Prostate gland (tissue), 2 donors: Measurements from ENCODE around the gene CCND2. TPM values are rescaled to one million over a fixed set of nuclear protein-coding genes. Genes with fewer than 3 reads are reported as not detected.

Source experiments
- DNase-seq: peaks from one replicate; pipeline ENCODE4 v3.0.0-alpha.2; 2019; ENCODE audit warnings: low spot score
- H3K27ac ChIP-seq, 2 donors: fragments of 200-600 bp; sonication (generic); 2 replicates each; pipeline ENCODE4 v1.5.1; 2017 to 2019
- H3K27me3 ChIP-seq: fragments of 200-600 bp; sonication (generic); replicated peaks from 2 replicates; pipeline ENCODE4 v1.5.1; 2019; ENCODE audit not compliant: insufficient read depth
- H3K36me3 ChIP-seq, 2 donors: fragments of 200-600 bp; sonication (generic); 1 replicate in 1 of 2; 2 replicates in 1 of 2; pipeline versions ENCODE4 v1.5.1 to v1.8.1; 2017 to 2019
- H3K4me1 ChIP-seq: fragments of 200-600 bp; sonication (generic); replicated peaks from 2 replicates; pipeline ENCODE4 v1.5.1; 2019
- H3K4me3 ChIP-seq, 2 donors: fragments of 200-600 bp; sonication (generic); 2 replicates each; pipeline ENCODE4 v1.5.1; 2017 to 2019
- H3K9me3 ChIP-seq: fragments of 200-600 bp; sonication (generic); 2 replicates; pipeline ENCODE4 v1.5.1; 2017
- POLR2A ChIP-seq: fragments of 450-650 bp; IDR thresholded peaks from one replicate; pipeline ENCODE4 v1.6.1; 2016; ENCODE audit warnings: antibody characterized with exemption, mild to moderate bottlenecking
- POLR2AphosphoS5 ChIP-seq: sonication (generic); formaldehyde crosslinking; IDR thresholded peaks from one replicate; pipeline ENCODE4 v1.6.1; 2017; ENCODE audit warnings: antibody characterized with exemption
- WGBS: methylation state at CpG from one replicate; pipeline ENCODE4 v1.1.5; 2018; 5-methylcytosine and 5-hydroxymethylcytosine counted together
- intact Hi-C: fragments of 100-400 bp; cut with DNase I; formaldehyde crosslinking; loops from one replicate; pipeline ENCODE4 v1.14.2; 2022
- total RNA-seq, 2 donors: library from RNA; depleted of rRNA; stranded (reverse); fragments of >200 nt; gene quantifications; one replicate each; pipeline ENCODE4 v1.1.0, GENCODE V29; 2016
- TF ChIP-seq, protein P1 (sequence below), 4 experiments: fragments of 200-600 bp in 2 of 4; fragments of 450-650 bp in 2 of 4; sonication (generic) in 2 of 4; IDR thresholded peaks; 1 replicate in 3 of 4; 2 replicates in 1 of 4; pipeline ENCODE4 v1.5.1; 2016 to 2019; ENCODE audit warnings: antibody characterized with exemption in 4 of 4, mild to moderate bottlenecking in 2 of 4, moderate library complexity in 2 of 4

Gene CCND2
- total RNA-seq, 2 donors from 2014 or later: 31.6 to 46.1 TPM

DNA sequence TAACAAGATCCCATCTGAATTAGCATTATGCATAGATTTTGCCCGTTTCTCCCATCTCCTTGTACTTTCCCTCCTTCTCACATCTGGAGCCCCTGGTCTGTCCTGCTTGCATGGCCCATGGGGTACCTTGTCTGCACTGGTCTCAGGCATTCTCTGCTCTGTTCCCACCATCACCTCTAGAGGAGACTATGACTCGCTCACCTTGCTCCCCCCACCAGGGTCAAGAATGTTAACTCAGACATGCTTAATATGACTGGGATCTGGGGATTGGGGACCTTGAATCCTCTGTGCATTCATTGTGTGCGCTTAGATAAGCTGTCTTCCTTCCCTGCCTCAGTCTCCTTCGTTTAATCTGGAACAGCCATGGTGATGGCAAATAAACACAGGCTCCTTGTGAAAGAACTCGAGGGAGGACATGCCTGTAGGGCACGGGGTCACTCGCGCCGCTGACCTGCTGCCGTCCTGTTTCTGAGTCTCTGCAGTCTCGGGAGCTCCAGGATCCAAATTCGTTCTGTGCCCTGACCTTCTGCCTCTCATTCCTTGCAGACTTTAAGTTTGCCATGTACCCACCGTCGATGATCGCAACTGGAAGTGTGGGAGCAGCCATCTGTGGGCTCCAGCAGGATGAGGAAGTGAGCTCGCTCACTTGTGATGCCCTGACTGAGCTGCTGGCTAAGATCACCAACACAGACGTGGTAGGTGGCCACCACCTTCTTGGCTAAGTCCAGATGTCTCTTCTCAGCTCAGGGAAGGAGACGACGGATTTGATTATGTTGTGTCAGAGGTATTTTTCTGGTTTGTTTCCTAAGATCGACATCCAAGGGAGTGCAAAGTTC is 15.0 kb downstream of the CCND2 start:
- DNase-seq: no peak
- Histone ChIP-seq H3K4me1 (no peaks in the 10 kb centered on the region), H3K27ac (peak overlapping the region in 1 of 2 donors; percentile 43), H3K9me3 (no peaks in the 10 kb centered on the region), H3K36me3 (no peaks in the 10 kb centered on the region), H3K4me3 (no peak overlapping the region), H3K27me3 (peaks cover 2% of the 10 kb centered on the region)
- 77% methylated on average over 20 of the region's 20 CpGs for WGBS
- intact Hi-C loops: no loop called here
- TF ChIP-seq POLR2AphosphoS5 (no peak), POLR2A (no peak)
- TF ChIP-seq, protein P1, sequence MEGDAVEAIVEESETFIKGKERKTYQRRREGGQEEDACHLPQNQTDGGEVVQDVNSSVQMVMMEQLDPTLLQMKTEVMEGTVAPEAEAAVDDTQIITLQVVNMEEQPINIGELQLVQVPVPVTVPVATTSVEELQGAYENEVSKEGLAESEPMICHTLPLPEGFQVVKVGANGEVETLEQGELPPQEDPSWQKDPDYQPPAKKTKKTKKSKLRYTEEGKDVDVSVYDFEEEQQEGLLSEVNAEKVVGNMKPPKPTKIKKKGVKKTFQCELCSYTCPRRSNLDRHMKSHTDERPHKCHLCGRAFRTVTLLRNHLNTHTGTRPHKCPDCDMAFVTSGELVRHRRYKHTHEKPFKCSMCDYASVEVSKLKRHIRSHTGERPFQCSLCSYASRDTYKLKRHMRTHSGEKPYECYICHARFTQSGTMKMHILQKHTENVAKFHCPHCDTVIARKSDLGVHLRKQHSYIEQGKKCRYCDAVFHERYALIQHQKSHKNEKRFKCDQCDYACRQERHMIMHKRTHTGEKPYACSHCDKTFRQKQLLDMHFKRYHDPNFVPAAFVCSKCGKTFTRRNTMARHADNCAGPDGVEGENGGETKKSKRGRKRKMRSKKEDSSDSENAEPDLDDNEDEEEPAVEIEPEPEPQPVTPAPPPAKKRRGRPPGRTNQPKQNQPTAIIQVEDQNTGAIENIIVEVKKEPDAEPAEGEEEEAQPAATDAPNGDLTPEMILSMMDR (IDR thresholded peaks at IDR 0.05): no peak

DNA sequence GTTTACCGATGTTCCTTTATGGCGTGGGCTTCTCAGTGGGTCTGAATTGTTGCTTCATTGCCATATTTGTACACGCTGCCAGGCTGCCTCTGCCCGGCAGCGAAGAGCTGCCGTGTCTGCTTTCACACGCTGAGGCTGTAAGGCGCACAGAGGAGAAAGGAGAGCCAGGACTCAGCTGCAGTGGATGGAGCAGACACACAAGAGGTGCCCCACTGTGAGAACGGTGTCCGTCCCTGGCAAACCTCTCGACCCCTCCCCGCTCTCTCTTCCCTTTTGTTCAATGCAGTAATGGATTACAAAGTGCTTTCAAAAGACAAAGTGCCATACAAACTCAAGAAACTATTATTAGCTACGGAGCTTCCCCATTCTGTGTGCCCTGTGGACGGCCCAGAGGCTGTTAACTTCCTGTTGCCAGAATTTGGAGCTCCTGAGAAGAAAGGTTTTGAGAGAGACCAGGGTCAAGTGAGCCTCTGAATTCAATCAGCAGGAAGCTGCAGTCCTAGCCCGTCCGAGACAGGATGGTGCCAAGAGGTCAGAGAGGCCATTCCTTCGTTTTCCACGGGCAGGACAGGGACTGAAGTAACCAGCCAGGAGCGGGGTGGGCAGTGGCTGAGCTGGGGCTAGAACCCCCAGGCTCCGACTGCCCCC is 15.8 kb downstream of the CCND2 start:
- no peaks in the 10 kb centered on the region for H3K36me3 ChIP-seq
- H3K27ac ChIP-seq: peak overlapping the region in 1 of 2 donors; percentile 43
- H3K27me3 ChIP-seq: peaks cover 2% of the 10 kb centered on the region
- no peak overlapping the region for H3K4me3 ChIP-seq
- TF ChIP-seq POLR2AphosphoS5 (no peak), POLR2A (no peak)
- TF ChIP-seq, protein P1 (IDR thresholded peaks at IDR 0.05): no peak
- no peak for DNase-seq
- no peaks in the 10 kb centered on the region for H3K4me1 ChIP-seq
- intact Hi-C loops: no loop called here
- WGBS: 51% methylated on average over 20 of the region's 20 CpGs
- H3K9me3 ChIP-seq: no peaks in the 10 kb centered on the region

DNA sequence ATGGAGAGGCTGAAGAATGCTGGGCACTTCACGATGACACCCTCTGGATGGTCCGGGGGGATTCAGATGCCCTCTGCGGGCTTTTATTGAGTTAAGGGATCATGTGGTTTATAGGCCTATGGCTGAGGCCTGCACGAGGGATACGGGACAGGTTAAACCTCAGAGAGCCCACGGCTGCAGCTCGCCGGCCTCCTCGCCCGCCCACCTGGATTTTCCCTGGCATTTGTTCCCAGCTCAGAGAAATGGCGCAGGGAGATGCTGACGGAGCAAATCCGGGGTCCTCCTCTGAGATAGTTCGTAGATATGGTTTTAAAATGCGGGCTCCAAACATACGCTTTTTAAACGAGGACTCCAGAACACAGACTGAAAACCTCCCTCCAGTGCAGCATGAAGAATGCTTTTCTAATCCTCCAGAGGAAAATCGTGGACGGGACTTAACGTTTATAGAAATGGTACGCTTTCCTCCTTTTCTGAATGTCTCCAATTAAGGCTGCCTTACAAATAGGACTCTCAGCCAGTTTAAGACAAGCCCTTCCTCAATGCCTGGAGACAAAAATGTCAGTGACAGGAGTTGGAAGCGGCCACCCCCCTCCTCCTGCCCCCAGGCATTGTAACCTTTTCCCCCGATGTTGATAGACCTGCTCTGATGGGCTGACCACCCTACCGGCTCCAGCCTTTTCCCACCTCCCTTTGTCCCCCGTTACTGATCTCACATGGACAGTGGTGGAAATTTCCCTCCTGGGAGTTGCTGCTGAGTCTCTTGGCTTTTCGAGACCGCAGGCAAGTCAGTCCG is 16.6 kb downstream of the CCND2 start:
- H3K27ac ChIP-seq: peak overlapping the region in 1 of 2 donors; percentile 43
- no peak for TF ChIP-seq POLR2A
- TF ChIP-seq, protein P1 (IDR thresholded peaks at IDR 0.05): no peak
- no peak for DNase-seq

DNA sequence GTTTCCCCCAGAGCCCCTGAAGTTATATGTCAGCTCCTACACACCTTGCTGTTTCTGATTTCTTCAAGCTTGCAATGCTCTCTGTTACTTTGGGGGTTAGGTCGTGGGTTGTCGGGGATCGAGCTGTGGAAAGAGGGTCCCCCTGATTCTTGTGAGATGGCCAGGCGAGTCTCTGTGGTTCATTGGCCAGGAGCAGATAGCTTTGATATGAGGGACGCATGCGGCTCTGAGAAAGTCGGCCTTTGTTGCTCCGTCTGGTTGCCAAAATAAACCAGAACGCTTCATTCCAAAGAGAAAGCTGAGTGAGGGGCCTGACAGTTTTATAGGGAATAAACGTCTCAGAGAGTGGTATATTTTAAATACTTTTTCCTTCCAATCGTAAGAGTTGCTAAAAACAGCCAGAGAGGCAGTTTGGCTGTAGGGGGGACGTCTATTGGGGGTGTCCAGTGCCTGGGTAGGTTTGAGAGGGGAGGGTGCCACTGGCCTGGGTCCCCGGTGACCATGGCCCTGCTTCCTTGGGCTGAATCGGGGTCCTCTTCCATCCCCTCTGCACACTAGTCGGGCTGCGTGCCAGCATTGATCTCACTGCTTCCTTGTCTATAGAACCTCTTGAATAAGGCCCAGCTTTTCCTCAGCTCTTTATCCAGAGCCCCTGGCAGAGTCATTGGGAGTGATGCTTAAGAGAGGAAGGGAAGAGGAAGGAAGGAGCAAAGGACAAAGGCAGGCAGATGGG is 18.9 kb downstream of the CCND2 start:
- Histone ChIP-seq H3K9me3 (no peaks in the 10 kb centered on the region), H3K27ac (no peak overlapping the region), H3K4me3 (no peak overlapping the region), H3K4me1 (no peaks in the 10 kb centered on the region), H3K27me3 (no peaks in the 10 kb centered on the region), H3K36me3 (no peaks in the 10 kb centered on the region)
- intact Hi-C loops: no loop called here
- no peak for TF ChIP-seq POLR2AphosphoS5
- TF ChIP-seq POLR2A: no peak
- TF ChIP-seq, protein P1 (IDR thresholded peaks at IDR 0.05): no peak
- WGBS: 31% methylated on average over 16 of the region's 16 CpGs
- no peak for DNase-seq

More for the DNA sequence above, 16.6 kb downstream of the CCND2 start:
- H3K4me1 ChIP-seq: no peaks in the 10 kb centered on the region
- 80% methylated on average over 28 of the region's 28 CpGs for WGBS
- intact Hi-C loops: no loop called here
- H3K9me3 ChIP-seq: no peaks in the 10 kb centered on the region
- no peak overlapping the region for H3K4me3 ChIP-seq
- H3K27me3 ChIP-seq: no peaks in the 10 kb centered on the region
- H3K36me3 ChIP-seq: no peaks in the 10 kb centered on the region
